Left kidney (tissue), 2 donors: ENCODE results near the gene CCDC28A. TPM values are rescaled to one million over a fixed set of nuclear protein-coding genes. Genes with fewer than 3 reads are reported as not detected.

ENCODE experiments used
- DNase-seq: peaks from one replicate; pipeline ENCODE4 v3.0.0-alpha.2; 2013
- polyA plus RNA-seq: library from polyadenylated mRNA; unstranded; fragments of 120-200 nt; gene quantifications from one replicate; pipeline ENCODE4 v1.2.1, GENCODE V29; 2013; ENCODE audit not compliant: insufficient read length

The CCDC28A gene
- polyA plus RNA-seq, 1 donor = 25.2 TPM

- no peak for DNase-seq
Observed at GRCh38 chr6:138787138-138787537, 13.6 kb downstream of the CCDC28A start.

GRCh38 chr6:138795809-138796603 lies 22.4 kb downstream of the CCDC28A start, which contains the start of gene ECT2L:
Gene ECT2L, plus strand, starts transcription at chr6:138796087. Its CDS starts 17,188 bp downstream, at chr6:138813275.
- no peak for DNase-seq

GRCh38 chr6:138796771-138797170 lies 23.2 kb downstream of the CCDC28A start:
- DNase-seq = no peak

DNA sequence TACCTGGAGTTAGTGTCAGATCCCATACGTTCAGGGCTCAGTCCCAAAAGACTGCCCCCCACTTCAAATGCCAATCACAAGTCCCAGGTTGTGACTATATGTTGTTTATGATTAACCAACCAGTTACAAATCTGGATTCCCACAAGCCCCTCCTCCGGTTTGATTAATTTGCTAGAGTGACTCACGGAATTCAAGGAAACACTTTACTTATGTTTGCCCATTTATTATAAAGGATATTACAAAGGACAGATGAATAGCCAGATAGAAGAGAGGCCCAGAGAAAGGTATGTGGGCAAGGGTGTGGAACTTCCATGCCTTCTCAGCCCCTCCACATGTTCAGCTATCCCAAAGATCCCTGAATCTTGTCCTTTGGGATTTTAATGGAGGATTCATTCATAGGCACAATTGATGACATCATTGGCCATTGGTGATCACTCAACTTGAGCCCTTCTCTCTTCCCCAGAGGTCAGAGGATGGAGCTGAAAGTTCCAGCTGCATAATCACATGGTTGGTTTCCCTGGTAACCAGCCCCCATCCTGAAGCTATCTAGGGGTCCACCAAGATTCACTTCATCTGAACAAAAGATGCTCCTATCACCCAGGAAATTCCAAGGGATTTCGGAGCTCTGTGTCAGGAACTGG lies 24.4 kb downstream of the CCDC28A start:
- DNase-seq = no peak

DNA sequence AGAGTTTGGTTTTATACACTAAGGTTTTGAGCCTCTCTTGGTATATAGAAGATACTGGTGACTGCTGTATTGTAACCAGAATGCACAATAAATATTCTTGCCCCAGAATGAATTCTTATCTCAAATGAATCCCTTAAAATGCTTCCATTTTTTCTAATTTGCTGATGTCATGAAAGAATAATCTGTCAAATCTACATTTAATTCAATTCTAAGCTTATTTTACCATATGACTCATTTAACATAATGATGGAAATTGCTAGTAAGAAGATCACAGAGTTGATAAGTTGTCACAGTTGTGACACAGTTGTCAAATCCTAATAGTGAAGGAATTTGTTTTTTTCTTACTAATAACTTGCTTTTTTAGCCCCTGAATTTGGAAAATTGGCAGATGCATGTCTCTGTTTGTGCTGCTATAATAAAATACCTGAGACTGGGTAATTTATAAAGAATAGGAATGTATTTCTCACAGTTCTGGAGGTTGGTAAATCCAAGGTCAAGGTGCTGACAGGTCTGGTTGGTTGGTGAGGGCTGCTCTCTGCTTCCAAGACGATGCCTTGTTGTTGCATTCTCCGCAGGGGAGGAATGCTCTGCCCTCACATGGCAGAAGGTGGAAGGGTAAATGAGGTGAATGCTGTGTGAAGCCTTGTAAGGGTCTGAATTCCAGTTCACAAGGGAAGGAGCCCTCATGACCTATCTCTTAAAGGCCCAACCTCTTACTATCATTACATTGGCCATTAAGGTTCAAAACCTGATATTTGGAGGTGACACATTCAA lies 27.0 kb downstream of the CCDC28A start:
- no peak for DNase-seq

DNA sequence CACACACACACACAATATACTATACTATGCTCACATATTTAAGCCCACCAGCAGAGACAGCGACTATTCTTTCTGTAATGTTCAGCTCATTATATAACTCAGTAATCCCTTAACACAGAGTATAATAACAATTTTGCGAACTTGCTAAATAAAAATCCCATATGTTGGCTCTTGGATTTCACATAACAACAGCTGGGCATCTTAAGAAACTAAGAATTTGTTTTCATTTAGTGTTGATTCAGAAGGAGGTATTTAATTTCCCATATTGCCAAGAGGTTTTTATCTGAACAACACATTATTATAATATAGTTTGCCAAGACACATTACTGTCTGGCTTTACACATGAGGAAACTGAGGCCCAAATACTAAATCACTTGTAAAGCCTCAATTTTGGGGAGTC lies 29.8 kb downstream of the CCDC28A start:
- no peak for DNase-seq

- DNase-seq = no peak
Observed at GRCh38 chr6:138803861-138804260, 30.3 kb downstream of the CCDC28A start.

GRCh38 chr6:138805016-138805765 lies 31.6 kb downstream of the CCDC28A start:
- DNase-seq = no peak

DNA sequence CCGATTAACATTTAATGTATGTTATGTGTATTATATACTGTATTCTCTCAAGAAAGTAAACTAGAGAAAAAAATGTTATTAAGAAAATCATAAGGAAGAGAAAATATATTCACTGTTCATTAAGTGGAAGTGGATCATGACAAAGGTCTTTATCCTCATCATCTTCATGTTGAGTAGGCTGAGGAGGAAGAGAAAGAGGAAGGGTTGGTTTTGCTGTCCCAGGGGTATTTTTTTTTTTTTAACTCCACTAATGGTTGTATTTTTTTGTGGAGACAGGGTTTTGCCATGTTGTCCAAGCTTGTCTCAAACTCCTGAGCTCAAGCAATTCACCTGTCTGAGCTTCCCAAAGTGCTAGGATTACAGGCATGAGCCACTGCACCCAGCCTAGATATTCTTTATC lies 33.3 kb downstream of the CCDC28A start:
- DNase-seq = no peak

- DNase-seq = no peak
Observed at GRCh38 chr6:138809677-138810076, 36.1 kb downstream of the CCDC28A start.

DNA sequence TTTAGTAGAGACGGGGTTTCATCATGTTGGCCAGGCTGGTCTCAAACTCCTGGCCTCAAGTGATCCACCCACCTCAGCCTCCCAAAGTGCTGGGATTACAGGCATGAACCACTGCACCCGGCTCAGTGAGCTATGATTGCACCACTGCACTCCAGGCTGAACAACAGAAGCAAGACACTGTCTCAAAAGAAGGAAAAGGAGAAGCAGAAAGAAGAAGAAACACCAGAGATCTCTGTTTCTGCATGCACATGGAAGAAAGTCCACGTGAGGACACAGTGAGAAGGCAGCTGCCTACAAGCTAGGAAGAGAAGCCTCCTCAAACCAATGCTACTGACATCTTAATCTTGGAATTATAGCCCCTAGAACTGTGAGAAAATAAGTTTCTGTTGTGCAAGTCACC lies 38.3 kb downstream of the CCDC28A start:
- no peak for DNase-seq

DNA sequence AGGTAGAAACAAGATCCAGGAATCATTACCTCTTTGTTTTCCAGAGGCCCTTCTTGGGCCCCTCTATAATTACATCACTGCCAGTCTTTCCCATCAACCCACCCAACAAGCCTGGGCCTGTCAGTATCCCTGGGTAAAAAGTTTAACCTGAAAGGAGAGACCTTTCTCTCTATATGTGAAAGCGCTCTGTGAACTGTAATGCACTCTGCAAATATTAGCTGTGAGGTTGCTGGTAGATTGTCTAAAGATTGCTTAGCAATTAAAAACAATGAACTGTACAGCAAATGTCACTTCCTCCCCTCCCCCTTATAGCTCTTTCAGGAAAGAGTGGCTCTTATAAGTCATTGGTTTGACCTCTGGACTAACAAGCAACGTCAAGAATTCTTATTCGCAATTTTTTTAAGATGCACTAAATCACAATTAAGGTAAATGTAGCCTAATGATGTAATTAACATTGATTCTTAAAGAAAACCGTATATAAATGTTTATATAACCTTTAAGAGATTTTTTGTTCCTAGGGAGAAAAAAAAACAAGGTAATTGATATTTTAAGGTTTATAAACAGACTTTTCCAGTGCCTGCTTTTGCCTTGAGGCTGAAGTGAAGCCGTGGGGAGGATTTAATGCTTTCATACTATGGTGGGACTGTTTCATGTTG lies 40.7 kb downstream of the CCDC28A start:
- no peak for DNase-seq

GRCh38 chr6:138815221-138815620 lies 41.7 kb downstream of the CCDC28A start:
- no peak for DNase-seq

GRCh38 chr6:138815797-138816528 lies 42.4 kb downstream of the CCDC28A start:
- DNase-seq = peak; percentile 55

DNA sequence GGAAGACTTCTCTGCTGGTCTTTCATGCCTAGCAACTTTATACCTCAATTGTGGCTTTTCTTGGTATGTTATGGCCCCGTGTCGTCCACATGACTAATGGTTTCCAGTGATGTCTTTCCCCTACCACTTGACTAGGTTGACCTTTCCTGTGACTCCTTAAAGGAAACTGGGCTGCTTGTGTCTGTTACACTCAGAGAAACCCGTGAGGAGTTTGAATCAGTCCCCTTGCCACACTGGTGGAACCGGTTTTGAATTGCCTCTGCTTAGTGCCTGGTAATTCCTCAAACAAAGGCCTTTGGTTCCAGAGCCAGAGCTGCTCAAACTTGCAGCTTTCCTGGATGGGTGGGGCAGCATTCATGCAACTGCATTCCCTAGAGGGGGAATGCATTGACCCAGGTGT lies 44.2 kb downstream of the CCDC28A start:
- DNase-seq = peak; percentile 78

DNA sequence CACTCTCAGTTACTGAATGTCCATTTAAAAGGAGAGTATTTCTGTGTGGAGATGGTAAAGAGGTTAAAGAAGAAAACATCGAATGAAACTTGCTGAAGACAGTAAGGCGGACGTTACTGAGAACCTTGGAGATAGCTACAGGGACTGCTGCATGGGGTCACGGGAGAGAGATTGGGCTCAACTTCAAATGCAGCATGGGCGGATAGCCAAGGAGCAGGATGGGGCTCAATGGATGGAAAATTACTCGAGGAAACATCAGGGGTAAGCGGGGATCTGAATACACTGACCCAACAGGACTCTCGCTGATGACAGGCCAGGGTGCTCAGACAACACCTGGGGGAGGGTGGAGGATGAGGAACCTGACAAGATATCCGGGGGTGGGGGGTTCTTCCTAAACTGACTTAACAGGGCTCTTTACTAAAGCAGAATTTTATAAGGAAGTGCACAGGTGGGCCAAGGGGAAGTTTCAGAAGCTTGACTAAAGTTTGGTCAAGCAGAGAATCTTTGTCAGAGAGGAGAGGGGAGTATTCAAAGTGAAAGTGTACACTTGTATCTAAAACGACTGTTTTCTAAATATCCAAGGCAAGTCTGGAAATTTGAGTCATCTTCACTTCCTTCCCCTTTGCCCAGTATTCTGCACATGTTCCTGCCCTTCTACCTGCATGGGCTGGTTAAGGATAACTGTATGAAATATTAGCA lies 45.1 kb downstream of the CCDC28A start:
- DNase-seq = no peak

GRCh38 chr6:138821519-138821918 lies 48.0 kb downstream of the CCDC28A start:
- no peak for DNase-seq

DNA sequence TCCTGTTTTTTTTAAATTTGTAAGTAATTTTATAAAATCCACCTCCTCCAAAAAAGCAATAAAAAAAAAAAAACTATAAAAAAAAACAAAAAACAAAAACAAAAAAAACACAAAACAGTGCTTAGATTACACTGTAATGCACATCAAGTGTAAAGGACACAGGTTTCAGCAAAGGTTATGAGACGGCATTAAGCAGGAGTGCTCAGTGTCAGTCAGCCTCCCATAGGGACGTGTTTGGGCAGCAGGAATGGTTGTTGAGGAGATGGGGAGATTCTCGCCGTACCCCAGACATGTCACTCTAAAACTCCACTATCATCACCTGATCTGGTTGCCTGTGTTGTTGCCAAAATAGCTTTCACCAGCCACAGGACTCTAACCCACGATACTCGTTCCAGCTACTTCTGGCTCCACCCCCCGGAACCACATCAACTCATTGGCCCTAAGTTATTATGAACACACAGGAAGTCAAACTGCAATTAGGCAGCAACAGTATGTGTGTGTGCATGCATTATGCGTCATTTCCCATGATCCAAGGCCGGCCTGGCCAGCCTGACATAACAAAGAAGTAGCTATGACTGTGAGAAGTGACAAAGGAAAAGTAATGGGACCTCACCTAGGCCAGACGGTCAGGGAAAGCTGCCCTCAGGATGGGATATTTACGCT lies 51.0 kb downstream of the CCDC28A start:
- no peak for DNase-seq

- DNase-seq = no peak
Observed at GRCh38 chr6:138830248-138830647, 56.7 kb downstream of the CCDC28A start.

DNA sequence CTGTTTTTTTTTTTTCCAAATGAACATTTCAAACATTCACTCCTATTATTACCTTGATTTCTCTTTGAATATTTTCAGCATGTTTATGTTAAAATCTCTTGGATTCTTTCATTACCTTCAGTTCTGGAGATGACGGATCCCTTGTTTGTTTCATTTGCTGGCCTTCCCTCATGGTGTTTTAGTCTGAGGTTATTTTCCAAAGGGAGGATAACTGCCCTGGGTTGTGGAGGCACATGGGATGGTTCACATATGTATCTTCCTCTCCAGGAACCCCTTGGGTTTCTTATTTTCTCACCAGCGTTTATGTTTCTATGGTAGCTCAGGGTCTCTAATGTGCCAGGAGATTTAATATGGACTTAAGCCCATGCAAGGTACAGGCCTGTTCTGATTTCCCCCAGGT lies 58.6 kb downstream of the CCDC28A start:
- DNase-seq = no peak
